HUES64 (cell line): Measurements from ENCODE around the gene PDE4DIP. TPM values are rescaled to one million over a fixed set of nuclear protein-coding genes. Genes with fewer than 3 reads are reported as not detected.
"Not testable (repeated sequence)": the region's sequence is repeated elsewhere in the genome, so short reads cannot be mapped to it uniquely, and the experiment has no call there.

Source experiments
- H3K27ac ChIP-seq: 2 replicates; pipeline ENCODE4 v1.7.0; 2013; ENCODE audit warnings: low read depth, low read length, inconsistent platforms
- H3K27me3 ChIP-seq: 2 replicates; pipeline ENCODE4 v1.6.1; 2013; ENCODE audit warnings: mild to moderate bottlenecking, low read length; ENCODE audit not compliant: insufficient read depth
- H3K36me3 ChIP-seq: 2 replicates; pipeline ENCODE4 v1.6.1; 2013; ENCODE audit warnings: mild to moderate bottlenecking, low read length; ENCODE audit not compliant: insufficient read depth
- H3K4me1 ChIP-seq: 2 replicates; pipeline ENCODE4 v1.6.1; 2013; ENCODE audit warnings: mild to moderate bottlenecking, low read length, moderate library complexity; ENCODE audit not compliant: insufficient read depth
- H3K4me3 ChIP-seq: 2 replicates; pipeline ENCODE4 v1.5.1; 2013; ENCODE audit warnings: mild to moderate bottlenecking, low read length, moderate library complexity
- H3K9ac ChIP-seq: 2 replicates; pipeline ENCODE4 v1.6.1; 2013; ENCODE audit warnings: mild to moderate bottlenecking, low read depth, low read length
- H3K9me3 ChIP-seq: 2 replicates; pipeline ENCODE4 v1.6.1; 2013; ENCODE audit warnings: low read depth, low read length; ENCODE audit not compliant: insufficient read depth
- WGBS: fragments of 150-250, 120-280 bp; methylation state at CpG from one replicate; pipeline ENCODE4 v1.1.7; 2013; ENCODE audit warnings: missing lambda C conversion rate; 5-methylcytosine and 5-hydroxymethylcytosine counted together
- polyA plus RNA-seq, 2 experiments: library from polyadenylated mRNA; stranded (reverse); fragments of 50-300 nt; gene quantifications; one replicate each; pipeline ENCODE4 v1.2.3, GENCODE V29; 2013

PDE4DIP gene
- polyA plus RNA-seq (2013, experiment 1 of 2) = 16.3 TPM
- polyA plus RNA-seq (2013, experiment 2 of 2) = 20.4 TPM

- H3K36me3 ChIP-seq = not testable (repeated sequence)
Measured at GRCh38 chr1:148844220-148844619, at the start of gene PDE4DIP. TSS of gene PDE4DIP (plus strand) at chr1:148844428. CDS start at chr1:148844775, 347 bp downstream.

GRCh38 chr1:148808268-148808928, 35.8 kb upstream of the PDE4DIP start:
- not testable (repeated sequence) for H3K27me3 ChIP-seq, H3K36me3 ChIP-seq, H3K27ac ChIP-seq, H3K9ac ChIP-seq, H3K9me3 ChIP-seq, H3K4me3 ChIP-seq, H3K4me1 ChIP-seq
- no CpG with 5 or more reads among the region's 50 CpGs for WGBS

More at GRCh38 chr1:148844220-148844619, at the start of gene PDE4DIP:
- H3K9ac ChIP-seq, H3K4me3 ChIP-seq, H3K4me1 ChIP-seq, H3K27ac ChIP-seq, H3K9me3 ChIP-seq, H3K27me3 ChIP-seq: not testable (repeated sequence)
- 0% methylated on average over 3 of the region's 36 CpGs for WGBS

- H3K4me1 ChIP-seq, H3K27me3 ChIP-seq, H3K9ac ChIP-seq, H3K36me3 ChIP-seq, H3K9me3 ChIP-seq, H3K27ac ChIP-seq, H3K4me3 ChIP-seq: not testable (repeated sequence)
- whole genome bisulfite sequencing = no CpG with 5 or more reads among the region's 6 CpGs
Measured at GRCh38 chr1:148808929-148809283, 35.3 kb upstream of the PDE4DIP start.

GRCh38 chr1:148822180-148822579, 22.0 kb upstream of the PDE4DIP start:
- H3K4me1 ChIP-seq, H3K27ac ChIP-seq, H3K27me3 ChIP-seq, H3K4me3 ChIP-seq, H3K9me3 ChIP-seq, H3K9ac ChIP-seq, H3K36me3 ChIP-seq: not testable (repeated sequence)
- no CpG with 5 or more reads among the region's 7 CpGs for WGBS

- not testable (repeated sequence) for H3K4me3 ChIP-seq, H3K27me3 ChIP-seq, H3K27ac ChIP-seq, H3K9me3 ChIP-seq, H3K9ac ChIP-seq, H3K36me3 ChIP-seq, H3K4me1 ChIP-seq
- no CpG with 5 or more reads among the region's 2 CpGs for WGBS
Measured at GRCh38 chr1:148823822-148824221, 20.4 kb upstream of the PDE4DIP start.

- not testable (repeated sequence) for H3K27ac ChIP-seq, H3K9me3 ChIP-seq, H3K27me3 ChIP-seq, H3K4me1 ChIP-seq, H3K4me3 ChIP-seq, H3K36me3 ChIP-seq, H3K9ac ChIP-seq
- WGBS = no CpG with 5 or more reads among the region's 2 CpGs
Measured at GRCh38 chr1:148825029-148825428, 19.2 kb upstream of the PDE4DIP start.

GRCh38 chr1:148828531-148828930, 15.7 kb upstream of the PDE4DIP start:
- H3K4me3 ChIP-seq, H3K4me1 ChIP-seq, H3K9me3 ChIP-seq, H3K27ac ChIP-seq, H3K27me3 ChIP-seq, H3K36me3 ChIP-seq, H3K9ac ChIP-seq: not testable (repeated sequence)
- WGBS = no CpG with 5 or more reads among the region's 2 CpGs

- not testable (repeated sequence) for H3K36me3 ChIP-seq, H3K9ac ChIP-seq, H3K9me3 ChIP-seq, H3K4me3 ChIP-seq, H3K27ac ChIP-seq, H3K4me1 ChIP-seq, H3K27me3 ChIP-seq
Measured at GRCh38 chr1:148828962-148829361, 15.3 kb upstream of the PDE4DIP start.

GRCh38 chr1:148829365-148829764, 14.9 kb upstream of the PDE4DIP start:
- not testable (repeated sequence) for H3K9ac ChIP-seq, H3K4me3 ChIP-seq, H3K9me3 ChIP-seq, H3K4me1 ChIP-seq, H3K27me3 ChIP-seq, H3K27ac ChIP-seq, H3K36me3 ChIP-seq
- WGBS = no CpG with 5 or more reads among the region's 3 CpGs

GRCh38 chr1:148841262-148841661, 3.0 kb upstream of the PDE4DIP start:
- not testable (repeated sequence) for H3K27ac ChIP-seq, H3K4me1 ChIP-seq, H3K4me3 ChIP-seq, H3K9me3 ChIP-seq, H3K36me3 ChIP-seq, H3K9ac ChIP-seq, H3K27me3 ChIP-seq
- no CpG with 5 or more reads among the region's 1 CpG for WGBS

GRCh38 chr1:148844651-148845050, 423 bp downstream of the PDE4DIP start:
- not testable (repeated sequence) for H3K4me1 ChIP-seq, H3K9me3 ChIP-seq, H3K27ac ChIP-seq, H3K27me3 ChIP-seq, H3K4me3 ChIP-seq, H3K36me3 ChIP-seq, H3K9ac ChIP-seq
- no CpG with 5 or more reads among the region's 14 CpGs for WGBS

GRCh38 chr1:148845068-148845467, 840 bp downstream of the PDE4DIP start:
- H3K4me3 ChIP-seq, H3K4me1 ChIP-seq, H3K9me3 ChIP-seq, H3K27me3 ChIP-seq, H3K27ac ChIP-seq, H3K9ac ChIP-seq, H3K36me3 ChIP-seq: not testable (repeated sequence)
- WGBS = no CpG with 5 or more reads among the region's 4 CpGs
